BE2C (cell line): Measurements from ENCODE around the gene RASGRF1.

Source experiments
- DNase-seq: peaks from one replicate; pipeline ENCODE4 v3.0.0-alpha.2; 2020
- H3K27me3 ChIP-seq: fragments of 250-450 bp; sonication (Bioruptor Pico); 2 replicates; pipeline ENCODE4 v1.5.1; 2020; ENCODE audit warnings: mild to moderate bottlenecking
- H3K36me3 ChIP-seq: fragments of 250-450 bp; sonication (Bioruptor Pico); 2 replicates; pipeline ENCODE4 v1.5.1; 2020; ENCODE audit warnings: mild to moderate bottlenecking
- H3K4me1 ChIP-seq: fragments of 250-450 bp; sonication (Bioruptor Pico); 2 replicates; pipeline ENCODE4 v1.5.1; 2020
- H3K4me3 ChIP-seq: 2 replicates; pipeline ENCODE4 v1.5.1; 2011; ENCODE audit warnings: low read depth, low read length
- H3K9me3 ChIP-seq: fragments of 250-450 bp; sonication (Bioruptor Pico); 2 replicates; pipeline ENCODE4 v1.5.1; 2020
- CTCF ChIP-seq: IDR thresholded peaks from 2 replicates; pipeline ENCODE4 v1.5.1; 2012; ENCODE audit warnings: mild to moderate bottlenecking, low read depth, low read length

RASGRF1 gene

GRCh38 chr15:78942741-78943140 is 147.8 kb downstream of the RASGRF1 start:
- no peaks in the 10 kb centered on the region for H3K4me1 ChIP-seq
- TF ChIP-seq CTCF = no peak
- no peaks in the 10 kb centered on the region for H3K9me3 ChIP-seq
- H3K4me3 ChIP-seq = no peak overlapping the region
- H3K36me3 ChIP-seq = no peaks in the 10 kb centered on the region
- DNase-seq = no peak
- H3K27me3 ChIP-seq = peaks cover 7% of the 10 kb centered on the region

- no peak for DNase-seq
- Histone ChIP-seq H3K36me3 (no peaks in the 10 kb centered on the region), H3K9me3 (no peaks in the 10 kb centered on the region), H3K4me3 (no peak overlapping the region), H3K4me1 (no peaks in the 10 kb centered on the region), H3K27me3 (peaks cover under 1% of the 10 kb centered on the region; the same call in 1 of the 2 replicates)
- no peak for TF ChIP-seq CTCF
Observed at GRCh38 chr15:78938658-78939488, 151.7 kb downstream of the RASGRF1 start.

- Histone ChIP-seq H3K4me3 (no peak overlapping the region), H3K36me3 (no peaks in the 10 kb centered on the region)
- DNase-seq = no peak
Observed at GRCh38 chr15:78937132-78937739, 153.3 kb downstream of the RASGRF1 start.

GRCh38 chr15:78934655-78935023 is 155.9 kb downstream of the RASGRF1 start:
- H3K4me1 ChIP-seq = peaks cover 19% of the 10 kb centered on the region
- H3K36me3 ChIP-seq = no peaks in the 10 kb centered on the region
- TF ChIP-seq CTCF = no peak
- H3K9me3 ChIP-seq = no peaks in the 10 kb centered on the region
- H3K4me3 ChIP-seq = no peak overlapping the region
- DNase-seq = no peak
- H3K27me3 ChIP-seq = no peaks in the 10 kb centered on the region

More at GRCh38 chr15:78937132-78937739, 153.3 kb downstream of the RASGRF1 start:
- no peak for TF ChIP-seq CTCF
- H3K4me1 ChIP-seq = peaks cover 1% of the 10 kb centered on the region
- H3K27me3 ChIP-seq = no peaks in the 10 kb centered on the region
- no peaks in the 10 kb centered on the region for H3K9me3 ChIP-seq

- H3K36me3 ChIP-seq = no peaks in the 10 kb centered on the region
- no peak for TF ChIP-seq CTCF
- H3K27me3 ChIP-seq = no peaks in the 10 kb centered on the region
- no peak for DNase-seq
- H3K4me3 ChIP-seq = no peak overlapping the region
- H3K4me1 ChIP-seq = peaks cover 19% of the 10 kb centered on the region
- H3K9me3 ChIP-seq = no peaks in the 10 kb centered on the region
Observed at GRCh38 chr15:78933823-78934654, 156.5 kb downstream of the RASGRF1 start.
